ENCODE results near the gene GSDMA.
A peak's percentile ranks its signal among the peaks of the same experiment; 100 is the strongest.

Gene GSDMA

GRCh38 chr17:39997543-39997942 is 34.7 kb downstream of the GSDMA start:
- ChIA-PET CTCF (interaction anchor here (0.6 to 1.2 kb wide), 4 partner anchors 10 to 326 kb away, joined by 3 read pairs; no protein-coding TSS in a partner anchor), POLR2A (interaction anchor here (2.6 kb wide), 1 partner anchor 17 kb away, joined by 11 read pairs; the partner anchor contains the start of gene PSMD3)
- Histone ChIP-seq H3K36me3 (ENCODE audit: control insufficient read depth in 2 of 2, insufficient read depth in 1 of 2, low read length in 2 of 2) (peaks cover 36 to 60% of the 10 kb centered on the region in 2 experiments), H3K27ac (ENCODE audit: extremely low read depth, low read depth, low read length) (no peak overlapping the region; the same call in 1 of the 2 replicates), H3K9me3 (ENCODE audit: control insufficient read depth, insufficient read depth, low read depth, low read length) (no peaks in the 10 kb centered on the region), H3K4me1 (ENCODE audit: control insufficient read depth, insufficient read depth, low read length) (no peaks in the 10 kb centered on the region), H3K4me3 (ENCODE audit: low read depth, low read length) (no peak overlapping the region)
- no peak for TF ChIP-seq ZNF580 (tag by site-specific recombination; IDR thresholded peaks at IDR 0.05)
- TF ChIP-seq ZNF558 (tag by site-specific recombination; IDR thresholded peaks at IDR 0.05): no peak
- TF ChIP-seq GLIS2 (tag by site-specific recombination; IDR thresholded peaks at IDR 0.05): peak; percentile 32; the same call in 1 of the 2 replicates
- TF ChIP-seq ZNF324 (tag by site-specific recombination; IDR thresholded peaks at IDR 0.05): no peak
- no peak for TF ChIP-seq ZNF785 (tag by site-specific recombination; IDR thresholded peaks at IDR 0.05)

- peaks cover 24 to 45% of the 10 kb centered on the region in 2 experiments for H3K36me3 ChIP-seq (ENCODE audit: control insufficient read depth in 2 of 2, insufficient read depth in 1 of 2, low read length in 2 of 2)
- no peak overlapping the region for H3K4me3 ChIP-seq (ENCODE audit: low read depth, low read length)
- ChIA-PET POLR2A (no interaction called here), CTCF (interaction anchor here (0.7 to 2.1 kb wide), 5 partner anchors 14 to 377 kb away, joined by 3 to 8 read pairs (median 3); partner anchors contain the start of gene PSMD3)
- no peaks in the 10 kb centered on the region for H3K4me1 ChIP-seq (ENCODE audit: control insufficient read depth, insufficient read depth, low read length)
- peak; percentile 28; the same call in 1 of the 2 replicates for TF ChIP-seq GLIS1 (tag by site-specific recombination; IDR thresholded peaks at IDR 0.05)
- TF ChIP-seq ZNF777 (tag by site-specific recombination; IDR thresholded peaks at IDR 0.05; ENCODE audit: borderline replicate concordance): no peak
- peak; percentile 57; the same call in 1 of the 2 replicates for TF ChIP-seq ZNF18 (tag by site-specific recombination; IDR thresholded peaks at IDR 0.05)
- no peaks in the 10 kb centered on the region for H3K9me3 ChIP-seq (ENCODE audit: control insufficient read depth, insufficient read depth, low read depth, low read length)
- H3K27ac ChIP-seq (ENCODE audit: extremely low read depth, low read depth, low read length): no peak overlapping the region
These were observed 36.3 kb downstream of the GSDMA start for GRCh38 chr17:39999067-39999466.

GRCh38 chr17:40000161-40000560 is 37.4 kb downstream of the GSDMA start:
- Histone ChIP-seq H3K9me3 (ENCODE audit: control insufficient read depth, insufficient read depth, low read depth, low read length) (no peaks in the 10 kb centered on the region; the same call in 1 of the 2 replicates), H3K4me3 (ENCODE audit: low read depth, low read length) (no peak overlapping the region), H3K36me3 (ENCODE audit: control insufficient read depth in 2 of 2, insufficient read depth in 1 of 2, low read length in 2 of 2) (peaks cover 15 to 34% of the 10 kb centered on the region in 2 experiments), H3K27ac (ENCODE audit: extremely low read depth, low read depth, low read length) (no peak overlapping the region), H3K4me1 (ENCODE audit: control insufficient read depth, insufficient read depth, low read length) (no peaks in the 10 kb centered on the region)
- TF ChIP-seq KLF10 (tag by site-specific recombination; IDR thresholded peaks at IDR 0.05): no peak
- peak; percentile 81 for TF ChIP-seq PRDM1 (tag by site-specific recombination; IDR thresholded peaks at IDR 0.05)
- no peak for TF ChIP-seq ZBTB26 (tag by site-specific recombination; optimal IDR thresholded peaks at IDR 0.05)
- TF ChIP-seq ZNF175 (tag by site-specific recombination; IDR thresholded peaks at IDR 0.05): no peak
- TF ChIP-seq ZNF837 (tag by site-specific recombination; IDR thresholded peaks at IDR 0.05): no peak
- no peak for TF ChIP-seq ZNF311 (tag by site-specific recombination; IDR thresholded peaks at IDR 0.05; ENCODE audit: borderline replicate concordance)
- no peak for TF ChIP-seq ZNF555 (tag by site-specific recombination; conservative IDR thresholded peaks at IDR 0.05)
- no peak for TF ChIP-seq ZNF404 (tag by site-specific recombination; IDR thresholded peaks at IDR 0.05)
- no peak for TF ChIP-seq ZNF112 (tag by site-specific recombination; IDR thresholded peaks at IDR 0.05)
- TF ChIP-seq ZNF324 (tag by site-specific recombination; IDR thresholded peaks at IDR 0.05): no peak
- TF ChIP-seq ZNF664 (tag by site-specific recombination; IDR thresholded peaks at IDR 0.05): no peak
- TF ChIP-seq RBAK (tag by site-specific recombination; IDR thresholded peaks at IDR 0.05): no peak
- no peak for TF ChIP-seq ZNF274 (IDR thresholded peaks at IDR 0.05; ENCODE audit: low read length)
- no peak for TF ChIP-seq ZNF274 (tag by site-specific recombination; IDR thresholded peaks at IDR 0.05; ENCODE audit: borderline replicate concordance)
- TF ChIP-seq ZNF792 (tag by site-specific recombination; IDR thresholded peaks at IDR 0.05): no peak
- no peak for TF ChIP-seq ZNF621 (tag by site-specific recombination; IDR thresholded peaks at IDR 0.05)
- peak; percentile 45; the same call in 1 of the 2 replicates for TF ChIP-seq ZNF394 (tag by site-specific recombination; IDR thresholded peaks at IDR 0.05; ENCODE audit: borderline replicate concordance)
- POLR2A ChIA-PET: no interaction called here
- CTCF ChIA-PET: interaction anchor here (0.6 to 2.1 kb wide), 5 partner anchors 13 to 150 kb away, joined by 3 to 8 read pairs (median 3); partner anchors contain the start of gene PSMD3
